ENCODE measurements around the gene HYAL3. TPM values are rescaled to one million over a fixed set of nuclear protein-coding genes. Genes with fewer than 3 reads are reported as not detected.

The HYAL3 gene
- total RNA-seq, 1 experiment from 2014 or later, result 2.9 TPM

- DNase-seq (ENCODE audit: low spot score), result no peak
- ChIA-PET POLR2A (interaction anchor here (1.0 to 2.0 kb wide), 3 partner anchors 15 to 55 kb away, joined by 5 to 8 read pairs (median 5); partner anchors contain the start of genes HYAL3 and NAA80), CTCF (interaction anchor here (0.9 to 5.5 kb wide), 21 partner anchors 15 to 247 kb away, joined by 3 to 95 read pairs (median 5); partner anchors contain the start of genes CYB561D2, HEMK1, HYAL1 and HYAL3)
- no peak overlapping the region for H3K27ac Mint-ChIP-seq
- H3K36me3 Mint-ChIP-seq, result peaks cover 30% of the 10 kb centered on the region
- H3K4me3 Mint-ChIP-seq, result peak overlapping the region; percentile 88
- no peak for TF ChIP-seq MLX (CRISPR knock-in tag; IDR thresholded peaks at IDR 0.05)
- 0 out of 2 replicates have a peak, but pooled peaks have one; percentile 20 for TF ChIP-seq CBFB (CRISPR knock-in tag; IDR thresholded peaks at IDR 0.05; ENCODE audit: low read depth)
- 0 out of 2 replicates have a peak, but pooled peaks have one; percentile 2 for TF ChIP-seq ZNF121 (CRISPR knock-in tag; IDR thresholded peaks at IDR 0.05)
- TF ChIP-seq KAT7 (CRISPR knock-in tag; IDR thresholded peaks at IDR 0.05; ENCODE audit: borderline replicate concordance), result peak; percentile 56; the same call in 1 of the 2 replicates
- ATAC-seq, result no peak
- no peaks in the 10 kb centered on the region for H3K9me3 Mint-ChIP-seq
- peaks cover 42% of the 10 kb centered on the region for H3K4me1 Mint-ChIP-seq
- no peaks in the 10 kb centered on the region for H3K27me3 Mint-ChIP-seq (ENCODE audit: low read depth)
These were observed 22.8 kb upstream of the HYAL3 start for GRCh38 chr3:50322115-50322385.

- Mint-ChIP-seq H3K27me3 (ENCODE audit: low read depth) (no peaks in the 10 kb centered on the region), H3K4me1 (peaks cover 40% of the 10 kb centered on the region), H3K9me3 (no peaks in the 10 kb centered on the region), H3K27ac (peak overlapping the region; percentile 97), H3K36me3 (peaks cover 33% of the 10 kb centered on the region), H3K4me3 (peak overlapping the region; percentile 88)
- DNase-seq (ENCODE audit: low spot score) (peak; percentile 90), ATAC-seq (peak; percentile 71)
- CTCF ChIA-PET, result interaction anchor here (0.6 to 5.5 kb wide), 38 partner anchors 11 to 1381 kb away, joined by 3 to 95 read pairs (median 4); partner anchors contain the start of genes CYB561D2, HEMK1, HYAL1 and HYAL3
- POLR2A ChIA-PET, result interaction anchor here (0.6 to 2.0 kb wide), 5 partner anchors 16 to 125 kb away, joined by 3 to 8 read pairs (median 5); partner anchors contain the start of genes HYAL3 and NAA80
- 0 out of 2 replicates have a peak, but pooled peaks have one; percentile 70 for TF ChIP-seq ZNF671 (CRISPR knock-in tag; IDR thresholded peaks at IDR 0.05)
- TF ChIP-seq CREM (CRISPR knock-in tag; IDR thresholded peaks at IDR 0.05), result peak; percentile 59; the same call in 1 of the 2 replicates
- no peak for TF ChIP-seq ZNF532 (CRISPR knock-in tag; IDR thresholded peaks at IDR 0.05; ENCODE audit: borderline replicate concordance)
- TF ChIP-seq ESRRA (CRISPR knock-in tag; IDR thresholded peaks at IDR 0.05; ENCODE audit: borderline replicate concordance), result no peak
- TF ChIP-seq ELF4 (CRISPR knock-in tag; IDR thresholded peaks at IDR 0.05; ENCODE audit: low read depth), result no peak
- TF ChIP-seq CTCF (IDR thresholded peaks at IDR 0.05), result peak; percentile 56; the same call in 1 of the 2 replicates
- TF ChIP-seq NFE2L1 (CRISPR knock-in tag; IDR thresholded peaks at IDR 0.05), result peak; percentile 25; the same call in 1 of the 2 replicates
- peak; percentile 42; the same call in 1 of the 2 replicates for TF ChIP-seq KAT7 (CRISPR knock-in tag; IDR thresholded peaks at IDR 0.05; ENCODE audit: borderline replicate concordance)
- peak; percentile 65; the same call in 1 of the 2 replicates for TF ChIP-seq HMGXB4 (CRISPR knock-in tag; IDR thresholded peaks at IDR 0.05)
- TF ChIP-seq ZNF263 (CRISPR knock-in tag; IDR thresholded peaks at IDR 0.05; ENCODE audit: low read depth), result 0 out of 2 replicates have a peak, but pooled peaks have one; percentile 10
- peak; percentile 73; the same call in 1 of the 2 replicates for TF ChIP-seq SMAD3 (CRISPR knock-in tag; IDR thresholded peaks at IDR 0.05; ENCODE audit: borderline replicate concordance)
- no peak for TF ChIP-seq ZNF232 (CRISPR knock-in tag; IDR thresholded peaks at IDR 0.05)
- TF ChIP-seq ZNF281 (CRISPR knock-in tag; IDR thresholded peaks at IDR 0.05), result 0 out of 2 replicates have a peak, but pooled peaks have one; percentile 56
- TF ChIP-seq MAX (CRISPR knock-in tag; IDR thresholded peaks at IDR 0.05), result peak; percentile 28; the same call in 1 of the 2 replicates
- peak; percentile 88 for TF ChIP-seq SP1 (CRISPR knock-in tag; conservative IDR thresholded peaks at IDR 0.05)
- TF ChIP-seq ZBTB43 (CRISPR knock-in tag; IDR thresholded peaks at IDR 0.05), result 0 out of 2 replicates have a peak, but pooled peaks have one; percentile 9
These were observed 22.3 kb upstream of the HYAL3 start for GRCh38 chr3:50321336-50322114.
